RCC 7860 (cell line): Measurements from ENCODE around the gene GPATCH8.
"Not testable (repeated sequence)": the region's sequence is repeated elsewhere in the genome, so short reads cannot be mapped to it uniquely, and the experiment has no call there.

Experiments used
- DNase-seq: peaks from one replicate; pipeline ENCODE4 v3.0.0-alpha.2; 2015; ENCODE audit warnings: low spot score
- FAIRE-seq: peaks from 2 replicates; lab custom pipeline; 2012; peaks lifted over from hg19 to GRCh38; lab: Jason Lieb, UNC

Gene GPATCH8

DNA sequence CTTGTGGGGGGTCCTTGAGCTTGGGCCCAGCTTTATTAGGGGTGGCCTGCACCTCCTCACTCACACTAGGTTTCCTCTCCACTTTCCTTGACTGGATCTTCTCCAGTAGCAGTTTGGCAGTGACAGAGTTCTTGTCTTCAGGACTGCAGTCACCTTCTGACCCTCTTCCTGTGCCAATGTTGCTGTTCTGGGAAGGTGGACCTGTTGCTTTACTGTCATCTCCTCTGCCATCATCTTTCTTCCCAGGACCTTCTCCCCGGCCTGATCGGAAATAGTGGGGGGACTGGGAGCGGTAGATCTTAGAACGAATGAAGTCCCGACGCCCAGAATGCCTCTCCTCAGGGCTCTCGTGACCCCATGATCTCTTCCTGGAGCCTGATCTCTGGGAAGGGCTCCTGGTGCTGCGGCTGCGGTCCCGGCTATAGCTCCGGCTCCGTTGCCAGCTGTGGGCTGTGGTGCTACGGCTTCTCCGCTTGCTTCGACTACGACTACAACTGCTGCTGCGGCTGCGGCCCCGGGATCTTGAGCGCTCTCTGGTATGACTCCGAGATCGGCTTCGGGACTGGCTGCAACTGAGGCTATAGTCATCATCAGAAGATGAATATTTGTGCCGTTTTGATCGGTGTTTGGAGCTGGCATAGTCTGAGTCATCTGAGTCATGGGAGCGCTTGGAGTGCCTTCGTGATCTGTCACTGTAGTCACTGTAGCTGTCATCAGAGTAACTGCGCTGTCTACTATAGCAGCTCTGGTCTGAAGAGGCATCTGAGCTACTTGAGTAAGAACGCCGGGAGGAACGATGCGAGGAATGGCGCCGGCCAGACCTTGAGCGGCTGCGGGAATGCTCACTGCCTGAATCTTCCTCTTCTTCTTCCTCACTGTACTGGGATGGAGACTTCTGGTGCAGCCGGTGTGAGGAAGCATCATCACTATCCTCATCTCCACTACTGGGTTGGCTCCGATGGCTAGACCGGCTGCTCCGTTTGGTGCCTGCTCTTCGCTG, 104.2 kb downstream of the GPATCH8 start:
- FAIRE-seq (no peak), DNase-seq (no peak)

- no peak for FAIRE-seq
- DNase-seq = no peak
Observed at GRCh38 chr17:44397479-44398440, 105.4 kb downstream of the GPATCH8 start.

GRCh38 chr17:44396946-44397345, 106.3 kb downstream of the GPATCH8 start:
- DNase-seq (no peak), FAIRE-seq (no peak)

DNA sequence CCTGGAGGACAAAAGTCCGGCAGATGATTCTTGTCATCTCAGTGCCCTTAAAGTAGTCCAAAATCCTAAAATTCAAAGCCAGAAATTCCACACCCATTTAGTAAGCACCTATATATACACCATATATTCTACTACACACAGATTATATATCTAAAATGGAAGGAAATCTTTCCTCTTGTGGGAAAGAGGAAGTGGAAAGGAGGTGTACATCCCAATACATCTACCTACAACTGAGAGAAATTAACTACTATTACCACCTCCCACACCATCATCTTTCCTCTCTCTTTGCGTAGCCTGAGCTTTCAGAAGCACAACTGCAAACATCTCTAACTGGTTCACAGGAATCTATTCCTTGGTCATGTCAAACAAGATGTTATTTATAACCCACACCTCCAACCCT, 108.4 kb downstream of the GPATCH8 start:
- no peak for FAIRE-seq
- no peak for DNase-seq

- DNase-seq, FAIRE-seq: not testable (repeated sequence)
Observed at GRCh38 chr17:44394112-44394511, 109.1 kb downstream of the GPATCH8 start.

DNA sequence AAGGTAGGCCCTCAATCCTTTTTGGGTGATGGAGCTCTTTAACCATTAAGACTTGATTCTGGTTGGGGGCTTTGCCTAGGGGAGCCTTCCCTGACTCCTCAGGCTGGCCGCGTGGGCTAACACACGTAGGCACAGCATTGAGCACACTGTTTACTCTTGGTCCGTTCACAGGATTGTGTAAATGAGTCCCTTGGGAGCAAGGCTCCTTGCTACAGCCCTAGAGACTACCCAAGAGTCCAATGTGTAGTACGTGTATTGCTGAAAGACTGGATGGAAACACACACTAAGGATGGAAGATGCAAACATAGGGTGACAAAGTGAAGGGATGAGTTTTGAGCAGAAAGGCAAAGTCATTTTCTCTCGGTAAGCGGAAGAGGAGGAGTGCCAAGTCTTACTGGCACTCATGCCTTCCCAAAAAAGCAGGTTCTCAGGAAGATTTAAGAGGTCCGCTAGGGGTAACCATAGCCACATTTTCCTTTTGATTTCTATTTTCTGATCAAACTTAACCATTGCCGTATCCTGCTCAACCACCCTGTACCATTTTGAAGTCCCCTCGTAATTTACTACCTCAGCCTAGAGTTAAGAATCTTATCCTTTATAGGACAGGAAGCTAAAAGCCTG, 112.8 kb downstream of the GPATCH8 start:
- no peak for FAIRE-seq
- DNase-seq = no peak

DNA sequence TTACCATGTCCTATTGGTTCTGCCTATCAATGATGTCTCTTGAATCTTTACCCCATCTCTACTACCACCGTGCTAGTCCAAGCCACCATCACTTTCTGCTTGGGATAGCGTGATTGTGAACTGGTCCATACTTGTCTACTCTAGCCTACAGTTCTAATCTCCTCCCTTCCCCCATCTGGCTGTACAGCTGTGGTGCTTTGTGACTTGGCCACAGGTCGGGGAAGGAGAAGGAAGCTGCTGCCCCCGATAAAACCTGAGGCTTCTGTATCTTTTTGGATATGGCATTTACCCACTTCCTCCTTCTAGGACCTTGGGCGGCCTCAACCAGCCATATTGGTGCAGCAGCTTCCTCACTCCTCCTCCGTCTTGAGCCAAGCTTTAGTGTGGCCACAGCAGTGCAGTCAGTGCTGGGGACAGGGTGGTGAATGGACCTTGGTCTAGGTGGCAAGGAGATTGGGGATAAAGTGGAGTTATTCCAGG, 113.4 kb downstream of the GPATCH8 start:
- no peak for DNase-seq
- no peak for FAIRE-seq

- FAIRE-seq (no peak), DNase-seq (no peak)
Observed at GRCh38 chr17:44389281-44389680, 113.9 kb downstream of the GPATCH8 start, which contains the start of gene ITGA2B. ITGA2B (minus strand) TSS chr17:44389649; CDS start chr17:44389473, 176 bp downstream.

DNA sequence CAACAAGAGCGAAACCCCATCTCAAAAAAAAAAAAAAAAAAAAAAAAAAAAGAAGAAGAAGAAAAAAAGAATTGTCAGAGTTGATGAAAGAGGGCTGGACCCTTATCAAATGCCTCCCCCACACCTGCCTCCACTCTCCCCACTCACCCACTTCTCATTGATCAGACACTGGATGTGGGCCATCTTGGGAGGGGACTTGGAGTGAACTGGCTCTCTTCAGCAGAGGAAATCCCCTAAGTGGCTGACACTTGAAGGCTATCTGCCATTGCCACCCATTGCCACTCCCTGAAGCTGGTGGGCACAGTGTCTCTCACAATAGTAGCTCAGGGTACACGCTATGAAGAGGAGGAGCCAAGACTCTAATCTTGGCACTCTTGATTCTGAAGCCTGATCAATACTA, 115.4 kb downstream of the GPATCH8 start:
- FAIRE-seq (no peak), DNase-seq (no peak)

- DNase-seq = no peak
Observed at GRCh38 chr17:44386182-44386525, 117.1 kb downstream of the GPATCH8 start.

DNA sequence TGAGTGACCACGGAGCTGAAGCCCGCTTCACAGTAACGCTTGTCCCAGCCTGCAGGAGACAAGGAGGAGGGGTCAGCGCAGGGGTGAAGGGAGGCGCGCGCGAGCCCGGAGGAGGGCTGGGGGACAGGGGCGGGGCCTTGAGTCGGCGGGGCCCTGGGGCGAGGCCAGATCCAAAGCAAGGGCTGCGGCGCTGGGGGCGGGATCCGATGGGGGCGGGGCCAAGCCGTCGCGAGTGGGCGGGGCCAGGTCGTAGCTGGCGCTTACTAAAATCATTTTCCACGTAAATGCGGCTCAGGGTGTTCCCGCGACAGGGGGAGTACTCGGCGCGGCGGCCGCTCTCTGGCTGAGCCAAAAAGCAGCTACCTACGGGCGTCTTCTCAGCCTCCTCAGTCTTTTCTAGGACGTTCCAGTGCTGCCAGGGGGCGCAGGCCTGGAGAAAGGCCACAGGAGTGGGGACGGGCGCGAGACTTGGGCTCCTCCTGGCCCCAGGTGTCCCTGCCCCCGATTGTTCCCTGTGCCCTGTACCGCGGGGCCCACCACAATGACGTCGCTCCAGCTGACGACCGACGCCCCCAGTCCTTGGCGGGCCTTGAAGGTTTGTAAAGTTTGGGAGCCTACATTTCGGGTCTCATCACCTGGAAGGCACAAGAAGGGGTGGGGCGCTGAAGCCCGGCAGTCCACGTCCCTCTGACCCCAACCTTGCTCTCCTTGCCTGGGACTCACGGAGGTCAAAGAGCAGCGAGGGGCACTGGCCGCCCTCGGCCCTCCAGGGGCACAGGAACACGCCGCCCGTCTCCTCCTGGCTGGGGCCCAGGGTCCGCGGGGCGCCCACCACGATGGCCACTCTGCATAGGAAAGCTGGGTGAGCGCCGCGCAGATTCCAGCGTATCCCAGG, 117.7 kb downstream of the GPATCH8 start:
- FAIRE-seq = no peak
- DNase-seq = peak; percentile 11

More at GRCh38 chr17:44386182-44386525, 117.1 kb downstream of the GPATCH8 start:
- FAIRE-seq = no peak

GRCh38 chr17:44384823-44385286, 118.4 kb downstream of the GPATCH8 start:
- no peak for DNase-seq
- FAIRE-seq = no peak

DNA sequence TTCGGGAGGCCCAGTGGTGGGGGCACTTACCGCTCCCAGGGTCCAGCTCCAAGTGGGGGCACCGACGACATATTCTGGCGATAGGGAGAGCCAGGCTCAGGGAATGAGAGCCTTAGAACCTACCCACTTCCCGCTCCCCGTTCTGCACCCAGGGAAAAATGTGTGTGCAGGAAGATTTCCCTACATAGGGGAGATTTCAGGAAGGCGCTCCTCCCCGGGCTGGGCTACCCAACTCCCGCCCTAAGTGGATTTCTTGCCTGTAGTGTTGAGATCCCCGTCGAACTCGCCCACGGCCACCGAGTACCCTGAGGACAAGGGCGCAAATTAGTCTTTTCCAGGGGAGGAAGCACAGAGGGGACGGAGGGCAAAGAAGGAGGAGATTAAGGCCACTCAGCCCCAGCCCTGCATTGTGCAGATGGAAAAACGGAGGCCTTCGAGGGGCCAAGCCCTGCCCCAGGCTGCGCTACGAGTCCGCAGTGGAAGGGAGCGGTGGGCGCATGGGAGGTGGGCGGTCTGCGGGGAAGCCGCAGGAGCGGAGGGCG, 118.9 kb downstream of the GPATCH8 start:
- no peak for DNase-seq
- FAIRE-seq = no peak

DNA sequence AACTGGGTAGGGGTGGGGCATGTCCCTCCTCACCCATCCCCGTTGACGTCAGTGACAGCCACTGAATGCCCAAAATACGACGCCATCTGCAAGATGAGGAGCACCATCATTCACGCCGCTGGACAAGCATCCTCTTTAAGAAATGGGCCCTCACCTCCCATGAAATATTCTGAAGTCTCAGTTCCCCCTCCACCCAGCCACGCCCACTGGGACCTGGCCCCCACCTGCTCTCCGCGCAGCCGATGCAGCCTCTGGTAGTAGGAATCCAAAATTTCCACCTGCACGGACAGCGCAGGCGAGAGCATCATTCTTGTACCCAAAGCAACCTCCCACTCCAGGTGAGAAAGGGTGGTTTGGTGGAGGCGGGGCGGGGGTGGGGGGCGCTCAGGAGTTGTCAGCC, 119.3 kb downstream of the GPATCH8 start:
- no peak for FAIRE-seq
- DNase-seq = no peak

GRCh38 chr17:44383363-44383762, 119.8 kb downstream of the GPATCH8 start:
- DNase-seq (no peak), FAIRE-seq (no peak)

- DNase-seq (no peak), FAIRE-seq (no peak)
Observed at GRCh38 chr17:44382917-44383316, 120.3 kb downstream of the GPATCH8 start.

DNA sequence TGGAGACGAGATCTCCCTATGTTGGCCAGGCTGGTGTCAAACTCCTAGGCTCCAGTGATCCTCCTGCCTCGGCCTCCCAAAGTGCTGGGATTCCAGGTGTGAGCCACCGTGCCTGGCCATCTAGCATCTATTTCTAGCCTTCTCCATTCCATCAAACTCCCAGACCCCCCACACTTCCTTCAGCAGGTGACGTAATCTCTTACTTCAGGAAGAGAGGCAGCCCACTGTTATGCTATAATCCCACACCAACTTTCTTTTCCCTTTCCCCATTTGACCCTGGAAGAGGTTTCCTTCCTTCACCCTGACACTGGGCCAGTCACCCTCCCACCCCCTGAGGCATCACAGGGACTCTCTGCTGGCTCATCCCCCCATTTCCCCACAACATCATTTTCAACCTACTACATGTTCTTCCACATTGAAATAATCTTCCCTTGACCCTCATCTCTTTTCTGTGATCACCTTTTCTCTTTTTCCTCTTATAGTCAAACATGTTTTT, 121.3 kb downstream of the GPATCH8 start:
- FAIRE-seq = no peak

DNA sequence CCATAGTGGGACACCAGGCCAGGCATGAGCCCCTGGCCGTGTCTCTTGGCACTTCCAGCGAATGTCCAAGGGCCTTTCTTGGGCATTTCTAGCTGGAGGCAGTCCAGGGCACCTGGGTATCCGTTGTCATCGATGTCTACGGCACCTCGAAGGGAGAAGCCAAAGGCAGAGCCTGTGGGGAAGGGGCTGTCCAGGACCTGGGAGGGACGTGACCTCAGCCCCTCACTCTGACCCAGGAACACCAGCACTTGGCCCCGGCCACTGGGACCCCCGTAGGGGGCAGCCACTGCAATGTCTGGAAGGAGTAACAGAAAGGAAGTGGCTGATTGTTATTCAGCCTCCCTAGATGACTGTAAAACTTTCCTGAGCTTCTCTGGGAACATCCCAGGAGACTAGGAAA, 122.4 kb downstream of the GPATCH8 start:
- DNase-seq = no peak

More for the DNA sequence above, 121.3 kb downstream of the GPATCH8 start:
- DNase-seq = no peak

DNA sequence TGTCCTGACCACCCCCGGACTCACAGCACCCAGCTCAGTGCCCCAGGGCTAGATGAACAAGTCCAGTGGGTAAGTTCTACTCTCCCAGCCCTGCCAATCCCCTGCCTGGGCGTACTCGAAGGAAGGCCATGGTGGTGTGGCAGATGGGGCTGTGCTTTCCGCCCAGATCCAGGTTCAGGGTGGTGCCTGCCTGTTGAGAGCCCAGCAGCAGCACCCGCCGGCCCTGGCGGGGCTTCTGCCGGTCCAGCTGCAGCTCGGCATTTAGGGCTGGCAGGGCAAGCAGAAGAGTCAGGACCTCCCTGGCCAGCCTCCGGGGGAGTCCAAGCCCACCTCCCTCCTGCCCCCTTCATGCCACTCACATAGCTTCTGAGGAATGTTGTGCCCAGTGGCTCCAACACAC, 123.3 kb downstream of the GPATCH8 start:
- no peak for DNase-seq
- FAIRE-seq = no peak

More for the DNA sequence above, 122.4 kb downstream of the GPATCH8 start:
- FAIRE-seq = no peak
